DOHH2 (cell line): ENCODE results near the gene PHC3.

ENCODE experiments used
- EZH2phosphoT487 ChIP-seq: fragments of 200-600 bp; sonication (generic); IDR thresholded peaks from 2 replicates; pipeline ENCODE4 v1.6.1; 2017; ENCODE audit warnings: borderline replicate concordance, mild to moderate bottlenecking, antibody characterized with exemption, low read length, moderate library complexity, mixed read lengths
- TF ChIP-seq, protein P1 (sequence below): fragments of 200-600 bp; sonication (generic); IDR thresholded peaks from one replicate; pipeline ENCODE4 v1.5.1; 2014; ENCODE audit warnings: antibody characterized with exemption, mild to moderate bottlenecking, low read depth, low read length; ENCODE audit not compliant: poor library complexity, severe bottlenecking

GRCh38 chr3:170162052-170162451 is 19.5 kb downstream of the PHC3 start:
- TF ChIP-seq, protein P1, sequence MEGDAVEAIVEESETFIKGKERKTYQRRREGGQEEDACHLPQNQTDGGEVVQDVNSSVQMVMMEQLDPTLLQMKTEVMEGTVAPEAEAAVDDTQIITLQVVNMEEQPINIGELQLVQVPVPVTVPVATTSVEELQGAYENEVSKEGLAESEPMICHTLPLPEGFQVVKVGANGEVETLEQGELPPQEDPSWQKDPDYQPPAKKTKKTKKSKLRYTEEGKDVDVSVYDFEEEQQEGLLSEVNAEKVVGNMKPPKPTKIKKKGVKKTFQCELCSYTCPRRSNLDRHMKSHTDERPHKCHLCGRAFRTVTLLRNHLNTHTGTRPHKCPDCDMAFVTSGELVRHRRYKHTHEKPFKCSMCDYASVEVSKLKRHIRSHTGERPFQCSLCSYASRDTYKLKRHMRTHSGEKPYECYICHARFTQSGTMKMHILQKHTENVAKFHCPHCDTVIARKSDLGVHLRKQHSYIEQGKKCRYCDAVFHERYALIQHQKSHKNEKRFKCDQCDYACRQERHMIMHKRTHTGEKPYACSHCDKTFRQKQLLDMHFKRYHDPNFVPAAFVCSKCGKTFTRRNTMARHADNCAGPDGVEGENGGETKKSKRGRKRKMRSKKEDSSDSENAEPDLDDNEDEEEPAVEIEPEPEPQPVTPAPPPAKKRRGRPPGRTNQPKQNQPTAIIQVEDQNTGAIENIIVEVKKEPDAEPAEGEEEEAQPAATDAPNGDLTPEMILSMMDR = no peak
- no peak for TF ChIP-seq EZH2phosphoT487
